ENCODE results near the gene CYP26B1.

Gene CYP26B1

GRCh38 chr2:72166279-72166678 is 18.6 kb upstream of the CYP26B1 start:
- TF ChIP-seq EGR1 (IDR thresholded peaks at IDR 0.05) (no peak), CEBPB (IDR thresholded peaks at IDR 0.05) (no peak), YY1 (IDR thresholded peaks at IDR 0.05; ENCODE audit: low read depth) (no peak), EP300 (IDR thresholded peaks at IDR 0.05; ENCODE audit: borderline replicate concordance) (no peak), CREB1 (IDR thresholded peaks at IDR 0.05; ENCODE audit: low read depth) (no peak), TAF1 (IDR thresholded peaks at IDR 0.05; ENCODE audit: low read depth) (no peak), ZBTB7A (IDR thresholded peaks at IDR 0.05; ENCODE audit: low read depth) (no peak), NFIC (IDR thresholded peaks at IDR 0.05) (no peak), REST (IDR thresholded peaks at IDR 0.05; ENCODE audit: low read depth) (no peak), RAD21 (IDR thresholded peaks at IDR 0.05; ENCODE audit: low read depth) (no peak), FOXM1 (IDR thresholded peaks at IDR 0.05; ENCODE audit: borderline replicate concordance, low read depth) (no peak), TCF12 (IDR thresholded peaks at IDR 0.05; ENCODE audit: low read depth) (no peak), TEAD4 (IDR thresholded peaks at IDR 0.05) (no peak)
- TF ChIP-seq, protein P1, sequence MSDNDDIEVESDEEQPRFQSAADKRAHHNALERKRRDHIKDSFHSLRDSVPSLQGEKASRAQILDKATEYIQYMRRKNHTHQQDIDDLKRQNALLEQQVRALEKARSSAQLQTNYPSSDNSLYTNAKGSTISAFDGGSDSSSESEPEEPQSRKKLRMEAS (IDR thresholded peaks at IDR 0.05), result no peak
- TF ChIP-seq, protein P2, sequence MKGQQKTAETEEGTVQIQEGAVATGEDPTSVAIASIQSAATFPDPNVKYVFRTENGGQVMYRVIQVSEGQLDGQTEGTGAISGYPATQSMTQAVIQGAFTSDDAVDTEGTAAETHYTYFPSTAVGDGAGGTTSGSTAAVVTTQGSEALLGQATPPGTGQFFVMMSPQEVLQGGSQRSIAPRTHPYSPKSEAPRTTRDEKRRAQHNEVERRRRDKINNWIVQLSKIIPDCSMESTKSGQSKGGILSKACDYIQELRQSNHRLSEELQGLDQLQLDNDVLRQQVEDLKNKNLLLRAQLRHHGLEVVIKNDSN (IDR thresholded peaks at IDR 0.05), result no peak

DNA sequence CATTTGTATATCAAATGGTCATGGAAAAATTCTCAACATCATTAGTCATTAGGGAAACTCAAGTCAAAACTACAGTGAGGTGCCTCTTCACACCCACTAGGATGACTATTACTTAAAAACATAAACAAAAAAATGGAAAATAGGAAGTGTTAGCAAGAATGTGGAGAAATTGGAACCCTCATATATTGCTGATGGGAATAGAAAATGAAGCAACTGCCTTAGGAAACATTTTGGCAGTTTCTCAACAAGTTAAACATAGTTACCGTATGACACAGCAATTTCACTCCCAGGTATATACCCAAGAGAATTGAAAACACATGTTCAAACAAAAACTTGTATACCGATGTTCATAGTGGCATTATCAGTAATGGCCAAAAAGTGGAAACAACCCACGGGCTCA is 18.1 kb upstream of the CYP26B1 start:
- no peak for TF ChIP-seq CEBPB (IDR thresholded peaks at IDR 0.05)
- TF ChIP-seq EGR1 (IDR thresholded peaks at IDR 0.05), result no peak
- no peak for TF ChIP-seq TAF1 (IDR thresholded peaks at IDR 0.05; ENCODE audit: low read depth)
- no peak for TF ChIP-seq EP300 (IDR thresholded peaks at IDR 0.05; ENCODE audit: borderline replicate concordance)
- no peak for TF ChIP-seq TEAD4 (IDR thresholded peaks at IDR 0.05)
- no peak for TF ChIP-seq CREB1 (IDR thresholded peaks at IDR 0.05; ENCODE audit: low read depth)
- TF ChIP-seq YY1 (IDR thresholded peaks at IDR 0.05; ENCODE audit: low read depth), result no peak
- TF ChIP-seq, protein P2 (IDR thresholded peaks at IDR 0.05), result no peak
- TF ChIP-seq FOXM1 (IDR thresholded peaks at IDR 0.05; ENCODE audit: borderline replicate concordance, low read depth), result no peak
- TF ChIP-seq, protein P1 (IDR thresholded peaks at IDR 0.05), result no peak
- no peak for TF ChIP-seq REST (IDR thresholded peaks at IDR 0.05; ENCODE audit: low read depth)
- no peak for TF ChIP-seq NFIC (IDR thresholded peaks at IDR 0.05)
- no peak for TF ChIP-seq RAD21 (IDR thresholded peaks at IDR 0.05; ENCODE audit: low read depth)
- TF ChIP-seq TCF12 (IDR thresholded peaks at IDR 0.05; ENCODE audit: low read depth), result no peak
- no peak for TF ChIP-seq ZBTB7A (IDR thresholded peaks at IDR 0.05; ENCODE audit: low read depth)

DNA sequence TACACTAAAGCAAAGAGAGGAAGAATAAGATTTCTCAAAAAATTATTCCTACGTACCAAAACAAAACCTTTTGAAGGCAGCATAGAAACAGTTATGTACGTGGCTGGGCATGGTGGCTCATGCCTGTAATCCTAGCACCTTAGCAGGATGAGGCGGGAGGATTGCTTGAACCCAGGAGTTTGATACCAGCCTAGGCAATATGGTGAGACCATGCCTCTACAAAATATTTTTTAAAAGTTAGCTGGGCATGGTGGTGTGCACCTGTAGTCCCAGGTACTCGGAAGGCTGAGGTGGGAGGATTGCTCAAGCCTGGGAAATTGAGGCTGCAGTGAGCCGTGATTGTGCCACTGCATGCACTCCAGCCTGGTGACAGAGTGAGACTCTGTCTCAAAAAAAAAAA is 14.9 kb upstream of the CYP26B1 start:
- no peak for TF ChIP-seq RAD21 (IDR thresholded peaks at IDR 0.05; ENCODE audit: low read depth)
- no peak for TF ChIP-seq CREB1 (IDR thresholded peaks at IDR 0.05; ENCODE audit: low read depth)
- TF ChIP-seq EP300 (IDR thresholded peaks at IDR 0.05; ENCODE audit: borderline replicate concordance), result no peak
- TF ChIP-seq CEBPB (IDR thresholded peaks at IDR 0.05), result no peak
- no peak for TF ChIP-seq TCF12 (IDR thresholded peaks at IDR 0.05; ENCODE audit: low read depth)
- no peak for TF ChIP-seq NFIC (IDR thresholded peaks at IDR 0.05)
- no peak for TF ChIP-seq EGR1 (IDR thresholded peaks at IDR 0.05)
- TF ChIP-seq ZBTB7A (IDR thresholded peaks at IDR 0.05; ENCODE audit: low read depth), result no peak
- TF ChIP-seq, protein P2 (IDR thresholded peaks at IDR 0.05), result no peak
- TF ChIP-seq TEAD4 (IDR thresholded peaks at IDR 0.05), result no peak
- no peak for TF ChIP-seq YY1 (IDR thresholded peaks at IDR 0.05; ENCODE audit: low read depth)
- TF ChIP-seq TAF1 (IDR thresholded peaks at IDR 0.05; ENCODE audit: low read depth), result no peak
- TF ChIP-seq FOXM1 (IDR thresholded peaks at IDR 0.05; ENCODE audit: borderline replicate concordance, low read depth), result no peak

DNA sequence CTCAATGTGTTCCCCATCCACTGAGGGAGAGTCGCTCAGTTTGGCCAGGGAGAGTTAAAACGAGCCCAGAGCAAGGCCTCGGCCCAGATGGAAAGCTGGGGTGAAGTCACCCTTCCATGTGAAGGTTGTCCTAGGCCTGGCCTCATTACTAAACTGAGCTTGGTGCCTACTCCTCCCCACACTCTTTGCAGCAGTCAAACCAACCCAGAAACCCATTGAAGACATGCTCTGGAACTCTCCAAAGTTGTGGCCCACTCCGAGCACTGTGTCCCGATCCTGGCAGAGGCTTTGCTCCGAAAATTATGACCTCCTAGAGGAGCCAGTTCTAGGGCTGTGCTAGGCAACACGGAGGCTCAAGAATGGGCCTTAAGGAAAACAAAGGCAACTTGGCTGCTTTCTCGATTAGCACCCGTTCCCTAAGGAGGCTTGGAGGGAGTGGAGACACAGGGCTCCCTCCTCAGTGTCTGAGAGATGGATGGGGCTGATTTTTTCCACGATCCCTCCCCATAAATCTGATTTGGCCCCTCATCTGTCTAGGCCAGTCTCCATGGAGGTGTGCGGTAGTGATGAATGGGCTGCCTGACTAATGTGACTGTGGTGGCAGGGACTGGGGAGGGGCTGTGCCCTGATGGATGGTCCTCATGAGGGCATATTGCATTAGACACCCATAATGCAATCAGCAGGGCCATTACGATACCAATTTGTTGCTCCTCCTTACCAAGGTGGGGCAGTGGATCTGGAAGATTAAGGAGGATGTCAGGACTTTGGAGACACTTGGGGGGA is 11.7 kb upstream of the CYP26B1 start:
- no peak for TF ChIP-seq EP300 (IDR thresholded peaks at IDR 0.05; ENCODE audit: borderline replicate concordance)
- TF ChIP-seq YY1 (IDR thresholded peaks at IDR 0.05; ENCODE audit: low read depth), result no peak
- TF ChIP-seq CREB1 (IDR thresholded peaks at IDR 0.05; ENCODE audit: low read depth), result no peak
- TF ChIP-seq, protein P2 (IDR thresholded peaks at IDR 0.05), result no peak
- TF ChIP-seq, protein P1 (IDR thresholded peaks at IDR 0.05), result no peak
- no peak for TF ChIP-seq TCF12 (IDR thresholded peaks at IDR 0.05; ENCODE audit: low read depth)
- TF ChIP-seq EGR1 (IDR thresholded peaks at IDR 0.05), result no peak
